Activated CD4-positive, alpha-beta T cell treated with anti-CD3 and anti-CD28 coated beads, Interleukin-2, amount 10 ng/mL, durations not matched to agents 24 days and 14 days (primary cell): ENCODE measurements around the gene ANO7. TPM values are rescaled to one million over a fixed set of nuclear protein-coding genes. Genes with fewer than 3 reads are reported as not detected.
A peak's percentile ranks its signal among the peaks of the same experiment; 100 is the strongest.

Experiments used
- DNase-seq: peaks from one replicate; pipeline ENCODE4 v3.0.0; 2022
- H3K27ac Mint-ChIP-seq: one replicate; pipeline ENCODE4 v1.8.0; 2022; ENCODE audit warnings: mild to moderate bottlenecking, mixed read lengths
- H3K27me3 Mint-ChIP-seq: one replicate; pipeline ENCODE4 v1.8.0; 2022; ENCODE audit warnings: mixed read lengths
- H3K36me3 Mint-ChIP-seq: one replicate; pipeline ENCODE4 v1.8.0; 2022; ENCODE audit warnings: low read depth, mild to moderate bottlenecking, mixed read lengths
- H3K4me1 Mint-ChIP-seq: one replicate; pipeline ENCODE4 v1.8.0; 2021; ENCODE audit warnings: mixed read lengths
- H3K4me3 Mint-ChIP-seq: one replicate; pipeline ENCODE4 v1.8.0; 2022; ENCODE audit warnings: mild to moderate bottlenecking, moderate library complexity, mixed read lengths
- H3K9me3 Mint-ChIP-seq: one replicate; pipeline ENCODE4 v1.8.0; 2021; ENCODE audit warnings: mixed read lengths
- intact Hi-C: fragments of 100-400 bp; cut with micrococcal nuclease; formaldehyde crosslinking; loops from one replicate; pipeline ENCODE4 v1.15.1; 2023
- total RNA-seq: library from RNA; stranded (reverse); gene quantifications from 2 replicates; pipeline ENCODE4 v1.2.3, GENCODE V29; 2022

The ANO7 gene
- total RNA-seq, 1 donor from 2014 or later, result 2.8 TPM

DNA sequence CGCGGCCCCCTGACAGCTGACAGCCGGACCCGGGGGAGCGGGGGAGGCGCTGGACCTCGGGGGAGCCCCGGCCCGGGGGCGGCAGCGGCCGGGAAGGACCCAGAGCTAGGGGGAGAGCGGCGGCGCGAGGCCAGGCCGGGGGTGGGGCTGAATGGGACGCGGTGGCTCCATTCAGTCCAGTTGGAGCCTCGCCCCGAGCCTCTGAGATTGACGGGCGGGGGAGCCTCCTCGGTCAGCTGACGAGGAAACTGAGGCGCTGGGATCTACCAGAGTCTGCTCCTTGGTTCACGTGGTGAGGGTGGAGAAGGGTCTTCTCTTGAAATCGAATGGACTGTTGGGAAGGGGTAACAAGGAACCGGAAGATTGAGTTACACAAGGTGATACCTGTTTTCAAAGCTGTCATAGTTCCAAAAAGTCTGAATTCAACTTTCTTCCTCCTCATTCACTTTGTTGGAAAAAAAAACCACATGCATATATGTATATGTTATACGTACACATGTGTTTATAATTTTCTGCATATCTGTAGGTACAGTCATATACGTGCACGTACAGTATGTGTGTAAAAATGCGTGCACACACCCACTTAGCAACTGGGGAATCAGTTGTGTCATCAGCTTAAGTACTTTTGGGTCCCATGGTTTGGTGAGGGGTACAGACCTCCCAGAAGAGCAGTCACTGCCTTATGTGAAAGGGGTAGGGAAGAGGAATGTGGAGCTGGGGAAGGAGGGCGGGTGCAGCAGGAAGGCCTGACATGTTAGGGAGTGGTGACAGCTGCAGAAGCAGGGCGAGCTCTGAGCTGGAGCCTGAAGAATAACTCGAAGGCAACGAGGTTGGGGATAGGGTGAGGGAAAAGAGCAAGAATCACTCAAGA, 37.6 kb upstream of the ANO7 start:
- H3K36me3 Mint-ChIP-seq, result peaks cover 18% of the 10 kb centered on the region
- H3K27me3 Mint-ChIP-seq, result no peaks in the 10 kb centered on the region
- DNase-seq, result peak; percentile 64
- intact Hi-C loops, result loop anchor here (1.0 to 5.0 kb wide), 4 partner anchors 49 to 206 kb away; partner anchors contain the start of genes FARP2 and MTERF4
- H3K4me3 Mint-ChIP-seq, result peak overlapping the region; percentile 96
- peak overlapping the region; percentile 97 for H3K27ac Mint-ChIP-seq
- H3K9me3 Mint-ChIP-seq, result no peaks in the 10 kb centered on the region
- peaks cover 50% of the 10 kb centered on the region for H3K4me1 Mint-ChIP-seq

DNA sequence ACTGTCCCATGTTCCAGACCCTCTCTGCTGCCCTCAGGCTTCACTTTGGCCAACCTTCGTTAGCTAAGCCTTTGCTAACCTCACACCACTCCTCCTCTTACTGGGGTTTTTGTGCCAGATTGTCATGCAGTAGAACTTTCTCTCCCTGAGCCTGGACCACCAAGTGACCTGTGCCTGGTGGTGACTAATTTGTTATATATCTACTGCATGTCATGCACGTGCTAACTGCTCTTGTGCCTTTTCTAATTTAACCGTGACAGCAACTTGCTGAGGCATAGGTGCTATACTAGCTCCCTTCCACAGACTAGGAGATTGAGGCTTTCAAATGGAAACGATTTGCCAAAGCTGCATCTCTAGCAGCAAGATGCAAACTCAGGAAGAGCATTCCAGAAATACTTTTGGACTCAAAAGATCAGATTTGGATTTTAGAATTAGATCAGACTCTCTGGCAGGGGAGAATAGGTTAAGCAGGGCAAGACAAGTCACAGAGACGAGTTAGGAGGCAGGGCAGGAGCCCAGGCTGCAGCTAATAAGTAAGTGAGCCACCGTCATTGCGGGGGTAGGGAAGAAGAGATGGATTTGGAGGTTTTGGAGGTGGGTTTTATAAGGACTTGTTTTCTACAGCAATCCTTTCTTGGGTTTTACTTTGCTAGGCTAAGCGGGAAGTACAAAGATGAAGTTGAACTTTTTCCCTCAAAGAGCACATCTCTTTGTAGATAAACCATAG, 36.4 kb upstream of the ANO7 start:
- peak overlapping the region; percentile 96 for H3K4me3 Mint-ChIP-seq
- H3K27ac Mint-ChIP-seq, result peak overlapping the region; percentile 97
- no peaks in the 10 kb centered on the region for H3K27me3 Mint-ChIP-seq
- H3K4me1 Mint-ChIP-seq, result peaks cover 48% of the 10 kb centered on the region
- intact Hi-C loops, result loop anchor here (2.0 to 5.0 kb wide), 2 partner anchors 67 to 205 kb away; partner anchors contain the start of gene FARP2
- no peaks in the 10 kb centered on the region for H3K9me3 Mint-ChIP-seq
- DNase-seq, result no peak
- H3K36me3 Mint-ChIP-seq, result peaks cover 25% of the 10 kb centered on the region

DNA sequence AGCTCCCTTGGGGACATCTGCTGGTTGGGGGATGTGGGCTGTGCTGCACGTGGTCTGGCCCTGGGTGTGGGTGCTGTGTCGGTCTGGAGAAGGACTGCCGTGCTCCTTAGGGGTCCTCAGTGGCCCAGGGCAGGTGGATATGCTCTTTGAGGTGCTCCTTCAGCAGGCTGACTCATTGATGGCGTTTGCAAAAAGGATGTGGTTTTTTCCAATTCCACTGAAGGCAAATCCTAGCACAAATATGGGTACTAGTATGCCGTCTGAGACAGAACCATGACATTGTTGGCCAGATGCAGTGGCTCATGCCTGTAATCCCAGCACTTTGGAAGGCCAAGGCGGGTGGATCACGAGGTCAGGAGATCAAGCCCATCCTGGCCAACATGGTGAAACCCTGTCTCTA, 34.9 kb upstream of the ANO7 start:
- H3K27me3 Mint-ChIP-seq, result no peaks in the 10 kb centered on the region
- peak overlapping the region; percentile 7 for H3K4me3 Mint-ChIP-seq
- H3K27ac Mint-ChIP-seq, result peak overlapping the region; percentile 76
- H3K4me1 Mint-ChIP-seq, result peaks cover 40% of the 10 kb centered on the region
- intact Hi-C loops, result loop anchor here (5.0 kb wide), 1 partner anchor 204 kb away; the partner anchor contains the start of gene FARP2
- peaks cover 38% of the 10 kb centered on the region for H3K36me3 Mint-ChIP-seq
- no peaks in the 10 kb centered on the region for H3K9me3 Mint-ChIP-seq
- no peak for DNase-seq

DNA sequence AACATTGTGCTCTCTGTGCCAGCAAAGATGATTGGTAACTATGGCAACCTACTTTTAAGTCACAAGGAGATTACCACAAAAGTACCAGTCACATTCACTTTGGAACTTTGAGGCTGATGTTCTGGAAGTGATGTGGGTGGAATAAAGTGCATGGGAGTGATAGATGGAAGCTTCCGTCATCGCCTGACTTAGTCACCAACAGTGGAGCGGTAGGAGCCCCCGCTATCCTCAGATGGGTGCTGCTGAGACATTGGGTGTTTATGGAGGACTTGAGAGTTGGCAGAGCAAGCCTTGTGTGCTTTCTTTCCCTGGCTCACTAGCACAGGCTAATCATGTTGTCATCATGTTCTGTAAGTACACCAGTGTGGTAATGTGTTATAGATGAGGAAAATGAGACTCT, 33.6 kb upstream of the ANO7 start:
- H3K4me3 Mint-ChIP-seq, result no peak overlapping the region
- peaks cover 44% of the 10 kb centered on the region for H3K36me3 Mint-ChIP-seq
- intact Hi-C loops, result loop anchor here (5.0 kb wide), 1 partner anchor 202 kb away; the partner anchor contains the start of gene FARP2
- DNase-seq, result no peak
- peaks cover 38% of the 10 kb centered on the region for H3K4me1 Mint-ChIP-seq
- peak overlapping the region; percentile 63 for H3K27ac Mint-ChIP-seq
- no peaks in the 10 kb centered on the region for H3K9me3 Mint-ChIP-seq
- H3K27me3 Mint-ChIP-seq, result no peaks in the 10 kb centered on the region

DNA sequence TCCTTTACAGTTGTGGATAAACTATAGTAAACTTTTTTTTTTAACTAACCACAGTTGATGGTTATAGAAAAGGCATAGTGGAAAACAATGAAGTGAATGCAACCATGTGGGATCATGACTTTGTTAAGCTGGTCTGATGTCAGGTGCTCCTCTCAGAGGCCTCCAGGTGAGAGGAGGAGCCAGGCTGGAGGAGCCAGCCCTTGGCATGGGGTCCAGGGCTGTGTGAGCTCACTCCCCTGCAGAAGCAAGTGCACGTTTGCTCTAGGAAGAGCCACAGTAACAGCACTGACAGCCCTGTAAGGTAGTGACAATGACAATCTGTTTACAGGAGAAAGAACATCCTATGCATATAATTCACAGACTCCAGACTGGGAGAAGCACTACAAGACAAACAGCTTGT, 32.5 kb upstream of the ANO7 start:
- Mint-ChIP-seq H3K36me3 (peaks cover 47% of the 10 kb centered on the region), H3K27me3 (no peaks in the 10 kb centered on the region), H3K4me3 (no peak overlapping the region), H3K27ac (no peak overlapping the region), H3K9me3 (no peaks in the 10 kb centered on the region), H3K4me1 (peaks cover 31% of the 10 kb centered on the region)
- intact Hi-C loops, result no loop called here
- DNase-seq, result no peak

DNA sequence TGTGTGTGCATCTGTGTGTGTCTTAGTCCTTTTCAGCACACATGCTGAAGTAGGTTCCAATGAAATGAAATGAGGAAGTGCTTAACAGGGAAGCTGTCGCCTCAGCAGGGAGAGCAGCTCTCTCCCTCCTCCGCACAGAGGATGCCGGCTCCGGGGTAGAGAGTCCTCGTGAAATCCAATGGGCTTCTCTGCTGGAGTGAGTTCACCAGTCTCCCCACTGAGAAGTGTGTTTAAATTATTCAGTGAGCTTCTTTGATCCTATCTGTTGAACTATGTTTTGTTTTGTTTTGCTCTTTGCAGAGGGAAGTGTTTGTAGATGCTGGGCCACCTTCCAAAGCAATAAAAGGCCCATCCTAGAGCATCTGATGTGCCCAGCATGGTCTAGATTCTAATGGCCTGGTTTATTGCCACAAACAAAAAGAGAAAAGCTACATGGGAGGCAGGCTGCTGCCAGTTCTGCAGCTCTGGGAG, 31.5 kb upstream of the ANO7 start:
- Mint-ChIP-seq H3K36me3 (peaks cover 52% of the 10 kb centered on the region), H3K27ac (peak overlapping the region; percentile 18), H3K4me1 (peaks cover 20% of the 10 kb centered on the region), H3K27me3 (no peaks in the 10 kb centered on the region), H3K4me3 (no peak overlapping the region), H3K9me3 (no peaks in the 10 kb centered on the region)
- DNase-seq, result no peak
- intact Hi-C loops, result no loop called here

DNA sequence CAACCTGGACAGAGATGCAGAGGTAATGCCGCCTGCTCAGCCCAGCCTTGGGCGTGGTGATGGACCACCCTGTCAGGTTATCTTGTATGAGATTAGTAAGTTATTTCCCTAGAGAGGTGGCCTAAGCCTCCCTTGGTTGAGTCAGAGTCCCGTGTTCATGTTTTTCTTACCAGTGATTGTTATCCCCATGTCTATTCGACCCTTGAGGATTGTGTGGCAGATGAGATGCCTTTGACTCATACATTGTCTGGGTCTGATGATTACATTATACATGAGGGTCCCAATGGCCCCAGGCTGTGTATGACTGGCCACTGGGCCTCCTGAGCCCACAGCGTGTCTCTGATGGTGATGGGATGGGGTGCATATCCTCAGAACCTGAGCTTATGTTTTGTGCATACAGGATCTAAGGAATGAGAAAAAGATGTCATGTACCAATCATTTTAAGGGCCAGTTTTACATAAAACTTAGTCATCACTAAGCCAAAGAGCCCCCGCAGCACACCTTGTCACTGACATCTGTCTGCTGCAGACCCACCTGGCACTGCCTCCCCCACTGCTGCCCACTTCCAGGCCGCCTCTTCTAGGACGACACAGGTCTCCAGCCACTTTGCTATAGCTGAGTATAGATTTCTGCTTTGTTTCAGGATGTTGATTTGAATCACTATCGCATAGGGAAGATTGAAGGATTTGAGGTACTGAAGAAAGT, 30.5 kb upstream of the ANO7 start:
- peaks cover 13% of the 10 kb centered on the region for H3K4me1 Mint-ChIP-seq
- intact Hi-C loops, result no loop called here
- DNase-seq, result no peak
- no peak overlapping the region for H3K4me3 Mint-ChIP-seq
- H3K36me3 Mint-ChIP-seq, result peaks cover 55% of the 10 kb centered on the region
- H3K27me3 Mint-ChIP-seq, result no peaks in the 10 kb centered on the region
- no peak overlapping the region for H3K27ac Mint-ChIP-seq
- H3K9me3 Mint-ChIP-seq, result no peaks in the 10 kb centered on the region

GRCh38 chr2:241158546-241158900, 30.0 kb upstream of the ANO7 start:
- DNase-seq, result no peak
- Mint-ChIP-seq H3K36me3 (peaks cover 56% of the 10 kb centered on the region), H3K4me1 (peaks cover 8% of the 10 kb centered on the region), H3K4me3 (no peak overlapping the region), H3K27me3 (no peaks in the 10 kb centered on the region), H3K9me3 (no peaks in the 10 kb centered on the region), H3K27ac (no peak overlapping the region)
- intact Hi-C loops, result no loop called here

DNA sequence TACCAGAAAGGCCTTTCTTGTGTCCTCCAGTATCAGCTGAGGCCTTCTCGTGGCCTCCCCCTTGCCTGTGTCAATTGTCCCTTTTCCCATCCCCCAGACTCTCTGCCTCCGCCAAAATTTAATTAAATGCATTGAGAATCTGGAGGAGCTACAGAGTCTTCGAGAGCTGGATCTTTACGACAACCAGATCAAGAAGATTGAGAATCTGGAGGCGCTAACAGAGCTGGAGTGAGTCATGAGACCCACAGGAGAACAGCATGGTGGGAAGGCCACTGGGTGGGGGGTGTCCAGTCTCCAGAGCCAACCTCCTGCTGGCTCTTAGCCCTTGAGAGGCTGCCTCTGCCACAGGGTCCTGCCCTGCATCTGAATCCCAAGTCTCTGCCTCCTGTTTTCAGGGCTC, 29.4 kb upstream of the ANO7 start:
- peaks cover 6% of the 10 kb centered on the region for H3K4me1 Mint-ChIP-seq
- H3K27ac Mint-ChIP-seq, result no peak overlapping the region
- H3K9me3 Mint-ChIP-seq, result no peaks in the 10 kb centered on the region
- intact Hi-C loops, result no loop called here
- no peak for DNase-seq
- no peaks in the 10 kb centered on the region for H3K27me3 Mint-ChIP-seq
- peaks cover 58% of the 10 kb centered on the region for H3K36me3 Mint-ChIP-seq
- H3K4me3 Mint-ChIP-seq, result no peak overlapping the region

- no peak overlapping the region for H3K27ac Mint-ChIP-seq
- H3K27me3 Mint-ChIP-seq, result no peaks in the 10 kb centered on the region
- no peak for DNase-seq
- H3K4me1 Mint-ChIP-seq, result peaks cover 2% of the 10 kb centered on the region
- no peaks in the 10 kb centered on the region for H3K9me3 Mint-ChIP-seq
- no peak overlapping the region for H3K4me3 Mint-ChIP-seq
- intact Hi-C loops, result no loop called here
- peaks cover 56% of the 10 kb centered on the region for H3K36me3 Mint-ChIP-seq
These were observed 28.2 kb upstream of the ANO7 start for GRCh38 chr2:241160318-241160717.

GRCh38 chr2:241161646-241162281, 26.7 kb upstream of the ANO7 start:
- intact Hi-C loops, result no loop called here
- peaks cover 2% of the 10 kb centered on the region for H3K4me1 Mint-ChIP-seq

GRCh38 chr2:241163601-241164118, 24.8 kb upstream of the ANO7 start:
- H3K4me1 Mint-ChIP-seq, result no peaks in the 10 kb centered on the region
- no peak for DNase-seq
- no peak overlapping the region for H3K4me3 Mint-ChIP-seq
- no peaks in the 10 kb centered on the region for H3K27me3 Mint-ChIP-seq
- peaks cover 51% of the 10 kb centered on the region for H3K36me3 Mint-ChIP-seq
- intact Hi-C loops, result no loop called here
- no peak overlapping the region for H3K27ac Mint-ChIP-seq
- no peaks in the 10 kb centered on the region for H3K9me3 Mint-ChIP-seq

More at GRCh38 chr2:241161646-241162281, 26.7 kb upstream of the ANO7 start:
- Mint-ChIP-seq H3K27ac (peak overlapping the region; percentile 15), H3K36me3 (peaks cover 56% of the 10 kb centered on the region), H3K27me3 (no peaks in the 10 kb centered on the region), H3K9me3 (no peaks in the 10 kb centered on the region), H3K4me3 (no peak overlapping the region)
- DNase-seq, result no peak

DNA sequence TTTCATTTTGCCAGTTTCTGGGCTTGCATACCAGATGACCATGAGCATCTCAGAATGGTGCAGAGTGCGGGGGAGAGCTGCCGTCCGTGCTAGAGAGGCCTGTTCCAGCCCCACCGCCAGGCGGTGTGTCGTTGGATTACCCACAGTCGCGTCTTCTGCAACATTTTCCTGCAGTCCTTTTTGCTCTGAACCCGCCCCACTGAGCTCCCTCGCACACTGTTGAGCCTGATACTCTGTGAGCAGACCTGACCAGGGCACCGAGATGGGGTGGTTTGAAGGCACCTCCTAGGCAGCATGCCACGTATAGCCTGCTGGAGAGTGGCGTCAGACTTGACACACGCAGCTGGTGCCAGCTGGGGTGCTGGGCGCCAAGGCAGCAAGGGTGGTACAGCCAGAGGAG, 20.1 kb upstream of the ANO7 start:
- Mint-ChIP-seq H3K4me1 (no peaks in the 10 kb centered on the region), H3K27ac (no peak overlapping the region), H3K36me3 (peaks cover 66% of the 10 kb centered on the region), H3K27me3 (no peaks in the 10 kb centered on the region), H3K9me3 (peaks cover 11% of the 10 kb centered on the region), H3K4me3 (no peak overlapping the region)
- intact Hi-C loops, result no loop called here
- no peak for DNase-seq
